SK-N-SH (cell line): ENCODE results near the gene F2RL1. TPM values are rescaled to one million over a fixed set of nuclear protein-coding genes. Genes with fewer than 3 reads are reported as not detected.
"Not testable (repeated sequence)": the region's sequence is repeated elsewhere in the genome, so short reads cannot be mapped to it uniquely, and the experiment has no call there.

ENCODE experiments used
- CTCF ChIA-PET: fragments of 300-600, 350-600 bp; formaldehyde crosslinking; extraction: SDS; loops from one replicate; lab custom pipeline; 2021; lab: Yijun Ruan, JAX
- POLR2A ChIA-PET: fragments of 350-600 bp; sonication (Branson Sonifier 250); formaldehyde crosslinking; extraction: SDS; loops from one replicate; lab custom pipeline; 2020; ENCODE audit warnings: antibody characterized with exemption, inconsistent platforms; lab: Yijun Ruan, JAX
- DNase-seq: peaks from one replicate; pipeline ENCODE4 v3.0.0; 2012
- H2AFZ ChIP-seq: fragments of 200-600 bp; sonication (generic); 2 replicates; pipeline ENCODE4 v1.8.1; 2016; ENCODE audit warnings: antibody characterized with exemption, mild to moderate bottlenecking, low read depth
- H3F3A ChIP-seq: fragments of 200-600 bp; sonication (generic); replicated peaks from 2 replicates; pipeline ENCODE3; 2016; ENCODE audit warnings: antibody characterized with exemption, mild to moderate bottlenecking; ENCODE audit not compliant: insufficient read depth
- H3K27ac ChIP-seq, 2 experiments: fragments of 200-500 bp in 1 of 2; fragments of 200-600 bp in 1 of 2; sonication (Bioruptor generic) in 1 of 2; sonication (generic), shearing (Covaris generic) in 1 of 2; 2 replicates each; pipeline versions ENCODE4 v1.5.1 to v1.6.1; 2014 to 2016; ENCODE audit warnings: low read depth in 2 of 2, inconsistent platforms in 1 of 2, low read length in 1 of 2, mild to moderate bottlenecking in 1 of 2, mixed read lengths in 1 of 2
- H3K27me3 ChIP-seq: fragments of 200-600 bp; sonication (generic), shearing (Covaris generic); 2 replicates; pipeline ENCODE4 v1.6.1; 2016; ENCODE audit warnings: mixed run types; ENCODE audit not compliant: insufficient read depth
- H3K36me3 ChIP-seq, 2 experiments: fragments of 200-500 bp in 1 of 2; fragments of 200-600 bp in 1 of 2; sonication (Bioruptor generic) in 1 of 2; sonication (generic) in 1 of 2; replicated peaks in 1 of 2; 2 replicates each; pipeline versions ENCODE3 to v1.5.1; 2014 to 2016; ENCODE audit warnings: low read length in 1 of 2, mild to moderate bottlenecking in 1 of 2; ENCODE audit not compliant: insufficient read depth in 2 of 2, control insufficient read depth in 1 of 2
- H3K4me1 ChIP-seq, 2 experiments: fragments of 200-500 bp in 1 of 2; fragments of 200-600 bp in 1 of 2; sonication (Bioruptor generic) in 1 of 2; sonication (generic), shearing (Covaris generic) in 1 of 2; 2 replicates each; pipeline versions ENCODE4 v1.5.1 to v1.6.1; 2014 to 2016; ENCODE audit warnings: low read depth in 1 of 2, low read length in 1 of 2, mixed run types in 1 of 2; ENCODE audit not compliant: insufficient read depth in 2 of 2, control insufficient read depth in 1 of 2
- H3K4me2 ChIP-seq: fragments of 200-600 bp; sonication (generic), shearing (Covaris generic); 2 replicates; pipeline ENCODE4 v1.6.1; 2017; ENCODE audit warnings: mixed run types
- H3K4me3 ChIP-seq, 2 experiments: fragments of 200-500 bp in 1 of 2; fragments of 200-600 bp in 1 of 2; sonication (Bioruptor generic) in 1 of 2; sonication (generic), shearing (Covaris generic) in 1 of 2; 2 replicates each; pipeline versions ENCODE4 v1.5.1 to v1.8.1; 2014 to 2016; ENCODE audit warnings: low read depth in 2 of 2, inconsistent platforms in 1 of 2, low read length in 1 of 2, mild to moderate bottlenecking in 1 of 2, mixed read lengths in 1 of 2, moderate library complexity in 1 of 2
- H3K79me2 ChIP-seq: fragments of 200-600 bp; sonication (generic); 2 replicates; pipeline ENCODE4 v1.8.1; 2017; ENCODE audit warnings: mild to moderate bottlenecking; ENCODE audit not compliant: insufficient read depth
- H3K9ac ChIP-seq: fragments of 200-600 bp; sonication (generic); 2 replicates; pipeline ENCODE4 v1.6.1; 2017; ENCODE audit warnings: mixed run types
- H3K9me2 ChIP-seq: fragments of 200-600 bp; sonication (generic); 2 replicates; pipeline ENCODE4 v1.6.1; 2017; ENCODE audit warnings: mixed run types
- H3K9me3 ChIP-seq: fragments of 200-600 bp; sonication (generic); 2 replicates; pipeline ENCODE4 v1.6.1; 2017; ENCODE audit warnings: mixed run types, mild to moderate bottlenecking, moderate library complexity
- H4K20me1 ChIP-seq: fragments of 200-600 bp; sonication (generic); 2 replicates; pipeline ENCODE4 v1.6.1; 2017; ENCODE audit warnings: mild to moderate bottlenecking, mixed run types; ENCODE audit not compliant: insufficient read depth
- CHD2 ChIP-seq: fragments of 150-350 bp; IDR thresholded peaks from 2 replicates; pipeline ENCODE4 v1.6.1; 2018; ENCODE audit warnings: low read length; ENCODE audit not compliant: partially characterized antibody
- ELF1 ChIP-seq: IDR thresholded peaks from 2 replicates; pipeline ENCODE4 v1.4.0; 2012
- EP300 ChIP-seq, 2 experiments: IDR thresholded peaks; 2 replicates each; pipeline versions ENCODE4 v1.4.0 to v1.6.1; 2012; ENCODE audit warnings: borderline replicate concordance in 1 of 2, low read depth in 1 of 2, low read length in 1 of 2
- EZH2phosphoT487 ChIP-seq: fragments of 200-600 bp; sonication (generic); IDR thresholded peaks from 2 replicates; pipeline ENCODE4 v1.6.1; 2017; ENCODE audit warnings: low read depth, mixed run types, mild to moderate bottlenecking, antibody characterized with exemption, moderate library complexity, borderline replicate concordance
- FOSL2 ChIP-seq: IDR thresholded peaks from 2 replicates; pipeline ENCODE4 v1.4.0; 2012; ENCODE audit warnings: low read depth, mild to moderate bottlenecking, moderate library complexity, borderline replicate concordance
- GABPA ChIP-seq: IDR thresholded peaks from 2 replicates; pipeline ENCODE4 v1.4.0; 2012; ENCODE audit warnings: low read depth, mild to moderate bottlenecking
- JUND ChIP-seq: IDR thresholded peaks from 2 replicates; pipeline ENCODE4 v1.4.0; 2012
- MXI1 ChIP-seq: IDR thresholded peaks from 2 replicates; pipeline ENCODE4 v1.6.1; 2012; ENCODE audit warnings: mild to moderate bottlenecking, low read depth, low read length, improper control_type of control experiment
- NFIC ChIP-seq: IDR thresholded peaks from 2 replicates; pipeline ENCODE4 v1.4.0; 2012; ENCODE audit warnings: borderline replicate concordance
- NRF1 ChIP-seq: IDR thresholded peaks from 2 replicates; pipeline ENCODE4 v1.6.1; 2012; ENCODE audit warnings: low read depth, mild to moderate bottlenecking, low read length
- POLR2AphosphoS5 ChIP-seq: IDR thresholded peaks from 2 replicates; pipeline ENCODE4 v1.6.1; 2012; ENCODE audit warnings: low read depth, low read length
- RCOR1 ChIP-seq: fragments of 150-350 bp; IDR thresholded peaks from 2 replicates; pipeline ENCODE4 v1.6.1; 2017; ENCODE audit warnings: antibody characterized with exemption, low read length
- SIN3A ChIP-seq: IDR thresholded peaks from 2 replicates; pipeline ENCODE4 v1.6.1; 2012; ENCODE audit warnings: low read depth, mild to moderate bottlenecking, low read length, moderate library complexity, borderline replicate concordance
- TAF1 ChIP-seq: IDR thresholded peaks from 2 replicates; pipeline ENCODE4 v1.6.1; 2012; ENCODE audit warnings: low read depth, mild to moderate bottlenecking, low read length, moderate library complexity, borderline replicate concordance
- TCF12 ChIP-seq: IDR thresholded peaks from 2 replicates; pipeline ENCODE4 v1.4.0; 2012
- YY1 ChIP-seq: IDR thresholded peaks from 2 replicates; pipeline ENCODE4 v1.4.0; 2012; ENCODE audit warnings: low read depth, mild to moderate bottlenecking
- WGBS: methylation state at CpG from one replicate; pipeline ENCODE4 v1.1.6; 2017; ENCODE audit warnings: low lambda C conversion rate; 5-methylcytosine and 5-hydroxymethylcytosine counted together
- polyA plus RNA-seq, 3 experiments: library from polyadenylated mRNA; depleted of rRNA; stranded (reverse); fragments of >200 nt; gene quantifications; 2 replicates each; pipeline ENCODE4 v1.2.3, GENCODE V29; 2012
- TF ChIP-seq, protein P1 (sequence below): fragments of 150-350 bp; IDR thresholded peaks from 2 replicates; pipeline ENCODE4 v1.6.1; 2016; ENCODE audit warnings: mild to moderate bottlenecking, low read depth, low read length
- TF ChIP-seq, protein P2 (sequence below): IDR thresholded peaks from 2 replicates; pipeline ENCODE4 v1.4.0; 2012; ENCODE audit warnings: low read depth, borderline replicate concordance

The F2RL1 gene
- polyA plus RNA-seq, 1 of the 3 experiments (the other 2 are of a cell fraction) = 31.3 TPM

DNA sequence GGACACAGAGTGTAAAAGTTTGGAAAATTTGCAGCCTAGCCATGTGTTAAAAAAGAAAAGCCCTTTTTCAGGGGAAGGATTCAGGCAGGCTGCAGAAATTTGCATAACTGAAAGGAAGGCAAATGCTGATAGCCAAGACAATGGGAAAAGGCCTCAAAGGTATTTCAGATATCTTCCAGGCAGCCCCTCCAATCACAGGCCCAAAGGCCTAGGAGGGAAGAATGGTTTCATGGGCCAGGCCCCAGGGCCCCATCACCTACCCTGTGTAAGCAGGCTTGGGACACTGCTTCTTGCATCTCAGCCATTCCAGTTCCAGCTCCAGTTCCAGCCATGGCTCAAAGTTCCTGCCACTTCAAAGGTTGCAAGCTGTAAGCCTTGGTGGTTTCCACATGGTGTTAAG is 35.8 kb downstream of the F2RL1 start:
- Histone ChIP-seq H2AFZ (no peak overlapping the region), H3K4me2 (no peak overlapping the region), H3F3A (no peaks in the 10 kb centered on the region), H3K9me2 (no peaks in the 10 kb centered on the region), H3K36me3 (no peaks in the 10 kb centered on the region), H3K9ac (no peak overlapping the region), H3K4me3 (no peak overlapping the region), H3K27ac (no peak overlapping the region), H3K27me3 (no peaks in the 10 kb centered on the region), H3K4me1 (no peaks in the 10 kb centered on the region), H3K79me2 (no peaks in the 10 kb centered on the region), H3K9me3 (no peaks in the 10 kb centered on the region), H4K20me1 (no peaks in the 10 kb centered on the region)
- ChIA-PET CTCF (interaction anchor here (0.7 kb wide), 1 partner anchor 233 kb away, joined by 3 read pairs; the partner anchor contains the start of gene ZBED3), POLR2A (no interaction called here)
- DNase-seq = no peak
- no peak for TF ChIP-seq EZH2phosphoT487

- DNase-seq, H3K4me1 ChIP-seq, H3K79me2 ChIP-seq, H3K4me2 ChIP-seq, H3K9me3 ChIP-seq, POLR2A ChIA-PET, H3F3A ChIP-seq, H3K36me3 ChIP-seq, H3K9ac ChIP-seq, H4K20me1 ChIP-seq, H3K27ac ChIP-seq, H3K27me3 ChIP-seq, H3K9me2 ChIP-seq, H3K4me3 ChIP-seq, H2AFZ ChIP-seq: not testable (repeated sequence)
- CTCF ChIA-PET = interaction anchor here (0.7 to 2.1 kb wide), 5 partner anchors 13 to 774 kb away, joined by 3 to 7 read pairs (median 3); partner anchors contain the start of gene ZBED3
Observed at GRCh38 chr5:76855501-76855900, 36.7 kb downstream of the F2RL1 start.

GRCh38 chr5:76855961-76856360 is 37.1 kb downstream of the F2RL1 start:
- WGBS = 93% methylated on average over 3 of the region's 3 CpGs
- DNase-seq = no peak
- no peak overlapping the region for H3K9ac ChIP-seq
- POLR2A ChIA-PET = no interaction called here
- no peak overlapping the region for H3K4me2 ChIP-seq
- no peak overlapping the region for H2AFZ ChIP-seq
- no peaks in the 10 kb centered on the region for H3F3A ChIP-seq
- CTCF ChIA-PET = interaction anchor here (1.0 to 2.1 kb wide), 4 partner anchors 12 to 774 kb away, joined by 3 to 7 read pairs (median 4); no protein-coding TSS in a partner anchor
- H3K9me3 ChIP-seq = no peaks in the 10 kb centered on the region
- H3K36me3 ChIP-seq = no peaks in the 10 kb centered on the region
- TF ChIP-seq GABPA = no peak
- TF ChIP-seq NFIC = no peak
- no peak for TF ChIP-seq YY1
- TF ChIP-seq MXI1 = no peak
- TF ChIP-seq, protein P1, sequence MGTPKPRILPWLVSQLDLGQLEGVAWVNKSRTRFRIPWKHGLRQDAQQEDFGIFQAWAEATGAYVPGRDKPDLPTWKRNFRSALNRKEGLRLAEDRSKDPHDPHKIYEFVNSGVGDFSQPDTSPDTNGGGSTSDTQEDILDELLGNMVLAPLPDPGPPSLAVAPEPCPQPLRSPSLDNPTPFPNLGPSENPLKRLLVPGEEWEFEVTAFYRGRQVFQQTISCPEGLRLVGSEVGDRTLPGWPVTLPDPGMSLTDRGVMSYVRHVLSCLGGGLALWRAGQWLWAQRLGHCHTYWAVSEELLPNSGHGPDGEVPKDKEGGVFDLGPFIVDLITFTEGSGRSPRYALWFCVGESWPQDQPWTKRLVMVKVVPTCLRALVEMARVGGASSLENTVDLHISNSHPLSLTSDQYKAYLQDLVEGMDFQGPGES = no peak
- TF ChIP-seq EZH2phosphoT487 = no peak
- no peak for TF ChIP-seq FOSL2
- TF ChIP-seq POLR2AphosphoS5 = no peak
- no peak for TF ChIP-seq CHD2
- no peak for TF ChIP-seq TCF12
- no peak for TF ChIP-seq EP300 (IDR thresholded peaks at IDR 0.05; ENCODE audit: borderline replicate concordance in 1 of 2, low read depth in 1 of 2, low read length in 1 of 2)
- TF ChIP-seq ELF1 = no peak
- no peak for TF ChIP-seq SIN3A
- TF ChIP-seq, protein P2, sequence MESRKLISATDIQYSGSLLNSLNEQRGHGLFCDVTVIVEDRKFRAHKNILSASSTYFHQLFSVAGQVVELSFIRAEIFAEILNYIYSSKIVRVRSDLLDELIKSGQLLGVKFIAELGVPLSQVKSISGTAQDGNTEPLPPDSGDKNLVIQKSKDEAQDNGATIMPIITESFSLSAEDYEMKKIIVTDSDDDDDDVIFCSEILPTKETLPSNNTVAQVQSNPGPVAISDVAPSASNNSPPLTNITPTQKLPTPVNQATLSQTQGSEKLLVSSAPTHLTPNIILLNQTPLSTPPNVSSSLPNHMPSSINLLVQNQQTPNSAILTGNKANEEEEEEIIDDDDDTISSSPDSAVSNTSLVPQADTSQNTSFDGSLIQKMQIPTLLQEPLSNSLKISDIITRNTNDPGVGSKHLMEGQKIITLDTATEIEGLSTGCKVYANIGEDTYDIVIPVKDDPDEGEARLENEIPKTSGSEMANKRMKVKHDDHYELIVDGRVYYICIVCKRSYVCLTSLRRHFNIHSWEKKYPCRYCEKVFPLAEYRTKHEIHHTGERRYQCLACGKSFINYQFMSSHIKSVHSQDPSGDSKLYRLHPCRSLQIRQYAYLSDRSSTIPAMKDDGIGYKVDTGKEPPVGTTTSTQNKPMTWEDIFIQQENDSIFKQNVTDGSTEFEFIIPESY = no peak
- TF ChIP-seq JUND = no peak
- no peak for TF ChIP-seq NRF1
- no peak for TF ChIP-seq TAF1
- no peak for TF ChIP-seq RCOR1
- H3K27me3 ChIP-seq = no peaks in the 10 kb centered on the region
- no peak overlapping the region for H3K27ac ChIP-seq
- no peak overlapping the region for H3K4me3 ChIP-seq
- H3K79me2 ChIP-seq = no peaks in the 10 kb centered on the region
- no peaks in the 10 kb centered on the region for H3K4me1 ChIP-seq
- H3K9me2 ChIP-seq = no peaks in the 10 kb centered on the region
- H4K20me1 ChIP-seq = no peaks in the 10 kb centered on the region

- H3K4me2 ChIP-seq, H3K9me3 ChIP-seq, H3K9me2 ChIP-seq, H3K36me3 ChIP-seq, H3K27ac ChIP-seq, H3K79me2 ChIP-seq, POLR2A ChIA-PET, DNase-seq, H2AFZ ChIP-seq, H4K20me1 ChIP-seq, H3K4me1 ChIP-seq, H3K4me3 ChIP-seq, H3F3A ChIP-seq, H3K9ac ChIP-seq, H3K27me3 ChIP-seq: not testable (repeated sequence)
- CTCF ChIA-PET = interaction anchor here (1.1 to 2.1 kb wide), 3 partner anchors 11 to 160 kb away, joined by 3 to 7 read pairs (median 6); no protein-coding TSS in a partner anchor
- 87% methylated on average over 4 of the region's 4 CpGs for WGBS
Observed at GRCh38 chr5:76856800-76857199, 38.0 kb downstream of the F2RL1 start.
